H9 (cell line): ENCODE data around the gene KLHL12. TPM values are rescaled to one million over a fixed set of nuclear protein-coding genes. Genes with fewer than 3 reads are reported as not detected.

Experiments used
- DNase-seq: peaks from one replicate; pipeline ENCODE4 v3.0.0-alpha.2; 2017
- H2AFZ ChIP-seq: one replicate; pipeline ENCODE4 v1.6.1; 2013; ENCODE audit warnings: mild to moderate bottlenecking, low read length, control low read depth, moderate library complexity
- H2AK5ac ChIP-seq: 2 replicates; pipeline ENCODE4 v1.6.1; 2013; ENCODE audit warnings: low read length, control low read depth, mixed read lengths; ENCODE audit not compliant: insufficient read length
- H2BK120ac ChIP-seq: one replicate; pipeline ENCODE4 v1.6.1; 2013; ENCODE audit warnings: low read depth, mild to moderate bottlenecking, low read length, control low read depth, inconsistent platforms; ENCODE audit not compliant: poor library complexity, severe bottlenecking
- H2BK12ac ChIP-seq: 2 replicates; pipeline ENCODE4 v1.6.1; 2013; ENCODE audit warnings: low read length, control low read depth, mixed read lengths, low read depth; ENCODE audit not compliant: insufficient read length
- H2BK15ac ChIP-seq: 2 replicates; pipeline ENCODE4 v1.6.1; 2013; ENCODE audit warnings: low read depth, low read length, control low read depth
- H2BK20ac ChIP-seq: one replicate; pipeline ENCODE4 v1.6.1; 2013; ENCODE audit warnings: low read depth, mild to moderate bottlenecking, low read length, control low read depth, inconsistent platforms; ENCODE audit not compliant: poor library complexity, severe bottlenecking
- H2BK5ac ChIP-seq: 2 replicates; pipeline ENCODE4 v1.6.1; 2013; ENCODE audit warnings: low read length, control low read depth, mixed read lengths; ENCODE audit not compliant: insufficient read length
- H3K14ac ChIP-seq: 2 replicates; pipeline ENCODE4 v1.6.1; 2013; ENCODE audit warnings: low read length, control low read depth; ENCODE audit not compliant: insufficient read depth
- H3K18ac ChIP-seq: 2 replicates; pipeline ENCODE4 v1.6.1; 2013; ENCODE audit warnings: low read depth, mild to moderate bottlenecking, mixed read lengths, low read length, control low read depth; ENCODE audit not compliant: insufficient read length
- H3K23ac ChIP-seq: 2 replicates; pipeline ENCODE4 v1.6.1; 2013; ENCODE audit warnings: low read length, control low read depth, mixed read lengths, low read depth; ENCODE audit not compliant: insufficient read length
- H3K23me2 ChIP-seq: 2 replicates; pipeline ENCODE4 v1.6.1; 2013; ENCODE audit warnings: low read depth, mild to moderate bottlenecking, mixed read lengths, low read length, control low read depth; ENCODE audit not compliant: insufficient read length, poor library complexity, severe bottlenecking
- H3K27ac ChIP-seq: 2 replicates; pipeline ENCODE4 v1.5.1; 2013; ENCODE audit warnings: low read length, control low read depth, mixed read lengths, low read depth; ENCODE audit not compliant: insufficient read length
- H3K27me3 ChIP-seq: 2 replicates; pipeline ENCODE4 v1.6.1; 2013; ENCODE audit warnings: low read length, control low read depth, inconsistent platforms; ENCODE audit not compliant: insufficient read depth
- H3K4ac ChIP-seq: 2 replicates; pipeline ENCODE4 v1.6.1; 2013; ENCODE audit warnings: low read depth, mild to moderate bottlenecking, control low read depth, inconsistent platforms, low read length, moderate library complexity
- H3K4me1 ChIP-seq: 2 replicates; pipeline ENCODE4 v1.6.1; 2013; ENCODE audit warnings: low read length, control low read depth, inconsistent platforms; ENCODE audit not compliant: insufficient read depth
- H3K4me2 ChIP-seq: 2 replicates; pipeline ENCODE4 v1.6.1; 2013; ENCODE audit warnings: low read length, control low read depth, mixed read lengths; ENCODE audit not compliant: insufficient read length, insufficient read depth
- H3K56ac ChIP-seq: 2 replicates; pipeline ENCODE4 v1.6.1; 2013; ENCODE audit warnings: low read depth, mild to moderate bottlenecking, mixed read lengths, low read length, control low read depth; ENCODE audit not compliant: insufficient read length
- H3K79me1 ChIP-seq: 2 replicates; pipeline ENCODE4 v1.6.1; 2013; ENCODE audit warnings: low read depth, mild to moderate bottlenecking, moderate library complexity, low read length, control low read depth, inconsistent platforms; ENCODE audit not compliant: insufficient read depth, poor library complexity, severe bottlenecking
- H3K79me2 ChIP-seq: 2 replicates; pipeline ENCODE4 v1.6.1; 2013; ENCODE audit warnings: low read length, control low read depth, inconsistent platforms; ENCODE audit not compliant: insufficient read depth
- H3K9ac ChIP-seq: 2 replicates; pipeline ENCODE4 v1.6.1; 2013; ENCODE audit warnings: low read length, control low read depth, mixed read lengths; ENCODE audit not compliant: insufficient read length; ENCODE audit errors: extremely low read depth
- H3K9me3 ChIP-seq: one replicate; pipeline ENCODE4 v1.6.1; 2013; ENCODE audit warnings: low read depth, low read length, inconsistent platforms; ENCODE audit not compliant: control insufficient read depth
- H3T11ph ChIP-seq: one replicate; pipeline ENCODE4 v1.6.1; 2013; ENCODE audit warnings: mild to moderate bottlenecking, low read length, control low read depth, inconsistent platforms
- H4K20me1 ChIP-seq: one replicate; pipeline ENCODE4 v1.6.1; 2013; ENCODE audit not compliant: control insufficient read depth, insufficient read length, insufficient read depth
- H4K5ac ChIP-seq: 2 replicates; pipeline ENCODE4 v1.6.1; 2013; ENCODE audit warnings: low read depth, mild to moderate bottlenecking, mixed read lengths, low read length, control low read depth; ENCODE audit not compliant: insufficient read length
- H4K8ac ChIP-seq: replicated peaks from 2 replicates; pipeline ENCODE4 v1.6.1; 2013; ENCODE audit warnings: low read length, control low read depth, mixed read lengths, low read depth; ENCODE audit not compliant: insufficient read length
- H4K91ac ChIP-seq: 2 replicates; pipeline ENCODE4 v1.6.1; 2013; ENCODE audit warnings: low read depth, mild to moderate bottlenecking, moderate library complexity, mixed read lengths, low read length, control low read depth; ENCODE audit not compliant: insufficient read length
- H3K27ac Mint-ChIP-seq, 3 experiments: 2 replicates in 2 of 3; 3 replicates in 1 of 3; pipeline ENCODE4 v1.8.0; 2020 to 2021; ENCODE audit warnings: mixed read lengths in 3 of 3, mild to moderate bottlenecking in 1 of 3, moderate library complexity in 1 of 3
- H3K27me3 Mint-ChIP-seq: 2 replicates; pipeline ENCODE4 v1.8.0; 2021; ENCODE audit warnings: low read depth, mild to moderate bottlenecking, moderate library complexity, mixed read lengths
- H3K36me3 Mint-ChIP-seq, 3 experiments: 2 replicates in 2 of 3; 3 replicates in 1 of 3; pipeline ENCODE4 v1.8.0; 2020 to 2021; ENCODE audit warnings: low read depth in 3 of 3, mixed read lengths in 3 of 3; ENCODE audit not compliant: insufficient read depth in 1 of 3
- H3K4me1 Mint-ChIP-seq, 2 experiments: 2 replicates each; pipeline ENCODE4 v1.8.0; 2020; ENCODE audit warnings: mixed read lengths in 2 of 2
- H3K4me3 Mint-ChIP-seq, 2 experiments: 2 replicates in 1 of 2; 3 replicates in 1 of 2; pipeline ENCODE4 v1.8.0; 2020 to 2021; ENCODE audit warnings: mild to moderate bottlenecking in 2 of 2, mixed read lengths in 2 of 2, moderate library complexity in 1 of 2
- H3K9me3 Mint-ChIP-seq, 2 experiments: 2 replicates in 1 of 2; 3 replicates in 1 of 2; pipeline ENCODE4 v1.8.0; 2020; ENCODE audit warnings: mild to moderate bottlenecking in 2 of 2, mixed read lengths in 2 of 2, moderate library complexity in 1 of 2
- WGBS: extraction: QIAGEN DNeasy Blood & Tissue Kit; methylation state at CpG from one replicate; pipeline ENCODE4 v1.1.7; 2013; ENCODE audit warnings: missing lambda C conversion rate, low lambda C conversion rate, mixed read lengths; ENCODE audit not compliant: insufficient read length; ENCODE audit errors: extremely low coverage; 5-methylcytosine and 5-hydroxymethylcytosine counted together
- total RNA-seq: library from RNA; stranded (reverse); gene quantifications from 2 replicates; pipeline ENCODE4 v1.2.1, GENCODE V29; 2021
- TF ChIP-seq, protein P1 (sequence below): fragments of 200-600 bp; sonication (generic); conservative IDR thresholded peaks from 3 replicates; pipeline ENCODE4 v1.8.0; 2021; ENCODE audit warnings: antibody characterized with exemption, mild to moderate bottlenecking

The KLHL12 gene
- total RNA-seq, 1 experiment from 2014 or later, result 38.4 TPM

DNA sequence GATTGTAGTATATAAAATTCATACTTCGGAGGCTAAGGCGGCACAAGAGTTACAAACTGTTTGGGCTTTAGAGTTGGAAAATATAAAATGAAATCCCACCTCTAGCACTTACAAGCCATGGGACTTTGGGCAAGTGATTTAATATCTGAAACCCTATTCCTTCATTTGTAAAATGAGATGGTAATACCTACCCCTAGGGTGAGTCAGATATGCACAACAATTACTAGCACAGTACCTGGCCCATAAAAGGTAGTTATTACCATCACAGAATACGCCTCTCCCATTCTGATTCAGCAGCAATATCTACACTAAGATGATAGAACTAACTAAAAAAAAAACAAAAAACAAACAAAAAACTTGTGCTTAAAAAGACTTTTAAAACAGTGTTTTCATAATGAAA, 3.5 kb downstream of the KLHL12 start:
- Histone ChIP-seq H2AK5ac (no peak overlapping the region), H4K91ac (no peak overlapping the region), H4K5ac (no peak overlapping the region), H2BK5ac (no peak overlapping the region), H3K14ac (no peak overlapping the region), H3K23me2 (peaks cover 6% of the 10 kb centered on the region), H3K23ac (no peak overlapping the region), H3K27ac (no peak overlapping the region), H2BK120ac (no peak overlapping the region), H3K79me2 (no peaks in the 10 kb centered on the region), H2BK12ac (no peak overlapping the region), H3T11ph (no peak overlapping the region), H3K4me2 (no peak overlapping the region), H4K20me1 (no peaks in the 10 kb centered on the region), H3K4me1 (no peaks in the 10 kb centered on the region), H3K79me1 (no peaks in the 10 kb centered on the region), H3K18ac (no peak overlapping the region), H3K9ac (no peak overlapping the region), H3K56ac (no peak overlapping the region), H3K9me3 (no peaks in the 10 kb centered on the region), H2BK15ac (no peak overlapping the region), H2AFZ (no peak overlapping the region), H2BK20ac (no peak overlapping the region), H3K4ac (no peak overlapping the region), H3K27me3 (no peaks in the 10 kb centered on the region), H4K8ac (no peak overlapping the region)
- H3K36me3 Mint-ChIP-seq, result peaks cover 2 to 30% (median 26%) of the 10 kb centered on the region in 3 experiments; a peak in 6 of 7 replicates
- no peaks in the 10 kb centered on the region for H3K9me3 Mint-ChIP-seq
- TF ChIP-seq, protein P1, sequence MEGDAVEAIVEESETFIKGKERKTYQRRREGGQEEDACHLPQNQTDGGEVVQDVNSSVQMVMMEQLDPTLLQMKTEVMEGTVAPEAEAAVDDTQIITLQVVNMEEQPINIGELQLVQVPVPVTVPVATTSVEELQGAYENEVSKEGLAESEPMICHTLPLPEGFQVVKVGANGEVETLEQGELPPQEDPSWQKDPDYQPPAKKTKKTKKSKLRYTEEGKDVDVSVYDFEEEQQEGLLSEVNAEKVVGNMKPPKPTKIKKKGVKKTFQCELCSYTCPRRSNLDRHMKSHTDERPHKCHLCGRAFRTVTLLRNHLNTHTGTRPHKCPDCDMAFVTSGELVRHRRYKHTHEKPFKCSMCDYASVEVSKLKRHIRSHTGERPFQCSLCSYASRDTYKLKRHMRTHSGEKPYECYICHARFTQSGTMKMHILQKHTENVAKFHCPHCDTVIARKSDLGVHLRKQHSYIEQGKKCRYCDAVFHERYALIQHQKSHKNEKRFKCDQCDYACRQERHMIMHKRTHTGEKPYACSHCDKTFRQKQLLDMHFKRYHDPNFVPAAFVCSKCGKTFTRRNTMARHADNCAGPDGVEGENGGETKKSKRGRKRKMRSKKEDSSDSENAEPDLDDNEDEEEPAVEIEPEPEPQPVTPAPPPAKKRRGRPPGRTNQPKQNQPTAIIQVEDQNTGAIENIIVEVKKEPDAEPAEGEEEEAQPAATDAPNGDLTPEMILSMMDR, result no peak
- no peaks in the 10 kb centered on the region for H3K27me3 Mint-ChIP-seq
- WGBS, result no CpG with 5 or more reads among the region's 3 CpGs
- H3K4me3 Mint-ChIP-seq, result no peak overlapping the region
- peaks cover 6 to 11% of the 10 kb centered on the region in 2 experiments for H3K4me1 Mint-ChIP-seq
- no peak for DNase-seq
- no peak overlapping the region for H3K27ac Mint-ChIP-seq
